SH-SY5Y (cell line): ENCODE data around the gene HMCN1.

Experiments used
- GATA2 ChIP-seq: IDR thresholded peaks from 2 replicates; pipeline ENCODE4 v1.6.1; 2011; ENCODE audit warnings: mild to moderate bottlenecking, low read depth, low read length
- GATA3 ChIP-seq: IDR thresholded peaks from 2 replicates; pipeline ENCODE4 v1.6.1; 2011; ENCODE audit warnings: low read depth, mild to moderate bottlenecking, low read length, moderate library complexity

DNA sequence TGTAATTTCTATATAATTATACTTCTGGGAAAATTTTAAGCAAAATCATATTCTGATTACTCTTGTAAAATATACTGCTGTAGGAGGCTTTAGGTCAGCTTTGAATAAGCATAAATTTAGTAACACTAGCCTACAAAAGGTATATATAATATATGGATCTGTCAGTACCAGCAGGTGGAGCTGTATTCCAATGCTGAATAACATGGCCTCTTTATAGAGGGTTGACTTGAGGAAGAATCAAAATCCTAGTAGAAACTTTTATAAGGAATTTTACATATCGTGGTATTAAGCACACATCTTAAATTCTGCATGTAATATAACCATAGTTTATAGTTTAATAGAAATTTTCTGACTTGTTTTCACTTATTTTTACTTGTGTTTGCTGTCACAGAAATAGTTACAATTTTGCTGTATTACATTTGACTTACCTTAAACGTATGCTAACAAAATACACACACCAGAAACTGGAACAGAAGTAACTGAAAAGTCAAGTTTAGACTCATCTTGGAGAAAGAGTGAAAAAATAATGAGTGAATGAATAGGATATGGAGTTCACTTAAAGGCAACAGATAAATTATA, 79.3 kb downstream of the HMCN1 start:
- TF ChIP-seq GATA2 (no peak), GATA3 (no peak)
